Kidney (tissue), 14 donors: Measurements from ENCODE around the gene SYNGR1. TPM values are rescaled to one million over a fixed set of nuclear protein-coding genes. Genes with fewer than 3 reads are reported as not detected.

ENCODE experiments used
- DNase-seq, 5 donors: peaks; one replicate each; pipeline ENCODE4 v3.0.0-alpha.2; 2013 to 2020
- FAIRE-seq: peaks from 2 replicates; lab custom pipeline; 2012; peaks lifted over from hg19 to GRCh38; lab: Jason Lieb, UNC
- H3K27ac ChIP-seq, 2 donors: one replicate each; pipeline ENCODE4 v1.7.0; 2013; ENCODE audit warnings: low read depth in 2 of 2, low read length in 2 of 2, inconsistent platforms in 1 of 2
- H3K27me3 ChIP-seq: one replicate; pipeline ENCODE4 v1.7.1; 2013; ENCODE audit warnings: low read length, inconsistent platforms; ENCODE audit not compliant: control insufficient read depth, insufficient read depth
- H3K36me3 ChIP-seq, 3 donors: one replicate each; pipeline versions ENCODE4 v1.7.0 to v1.7.1; 2013; ENCODE audit warnings: low read length in 3 of 3, control low read depth in 1 of 3, inconsistent platforms in 1 of 3; ENCODE audit not compliant: insufficient read depth in 3 of 3, control insufficient read depth in 2 of 3
- H3K4me1 ChIP-seq, 3 donors: one replicate each; pipeline versions ENCODE4 v1.7.0 to v1.7.1; 2013; ENCODE audit warnings: low read length in 3 of 3, inconsistent platforms in 1 of 3, low read depth in 1 of 3; ENCODE audit not compliant: control insufficient read depth in 2 of 3, insufficient read depth in 2 of 3
- H3K4me3 ChIP-seq, 3 donors: one replicate each; pipeline versions ENCODE4 v1.7.0 to v1.8.1; 2013; ENCODE audit warnings: low read length in 3 of 3, control low read depth in 1 of 3, inconsistent platforms in 1 of 3
- H3K9ac ChIP-seq, 3 donors: one replicate each; pipeline versions ENCODE4 v1.7.0 to v1.7.1; 2013; ENCODE audit warnings: low read length in 3 of 3, control low read depth in 1 of 3, inconsistent platforms in 1 of 3
- H3K9me3 ChIP-seq, 3 donors: one replicate each; pipeline versions ENCODE4 v1.7.0 to v1.7.1; 2013; ENCODE audit warnings: low read length in 3 of 3, control low read depth in 1 of 3, inconsistent platforms in 1 of 3; ENCODE audit not compliant: control insufficient read depth in 2 of 3, insufficient read depth in 1 of 3
- CTCF ChIP-seq: IDR thresholded peaks from 3 replicates; pipeline ENCODE4 v1.5.1; 2012; ENCODE audit warnings: mild to moderate bottlenecking, moderate library complexity, borderline replicate concordance; ENCODE audit not compliant: insufficient read depth; ENCODE audit errors: extremely low read depth
- intact Hi-C: fragments of 100-400 bp; cut with DNase I; formaldehyde crosslinking; loops from one replicate; pipeline ENCODE4 v1.11.1; 2022
- polyA plus RNA-seq: library from polyadenylated mRNA; stranded (reverse); fragments of 350-450 nt; fragmentation: Illumina TruSeq; extraction: RNeasy Lipid Tissue Mini Kit (QIAGEN cat#74804); gene quantifications from one replicate; pipeline ENCODE4 v1.2.3, GENCODE V29; 2014; ENCODE audit warnings: low read depth, low replicate concordance; ENCODE audit not compliant: insufficient read depth
- total RNA-seq: library from RNA; stranded (reverse); fragmentation: NEBNext Ultra II Directional; extraction: Animal tissue kit (Norgen Biotek cat#: 25700); gene quantifications from one replicate; pipeline ENCODE4 v1.2.1, GENCODE V29; 2021
- donor health status: control.
- donor health status: control.
- donor health status: control.
- donor health status: control.
- donor health status: control.
- donor health status: DM: yes; HTN: yes; CAD: no.
- donor health status: Normal renal cell carcinoma (clear cell type).

The SYNGR1 gene
- total and polyA plus RNA-seq, 2 donors from 2014 or later = 21.5 to 43.0 TPM

DNA sequence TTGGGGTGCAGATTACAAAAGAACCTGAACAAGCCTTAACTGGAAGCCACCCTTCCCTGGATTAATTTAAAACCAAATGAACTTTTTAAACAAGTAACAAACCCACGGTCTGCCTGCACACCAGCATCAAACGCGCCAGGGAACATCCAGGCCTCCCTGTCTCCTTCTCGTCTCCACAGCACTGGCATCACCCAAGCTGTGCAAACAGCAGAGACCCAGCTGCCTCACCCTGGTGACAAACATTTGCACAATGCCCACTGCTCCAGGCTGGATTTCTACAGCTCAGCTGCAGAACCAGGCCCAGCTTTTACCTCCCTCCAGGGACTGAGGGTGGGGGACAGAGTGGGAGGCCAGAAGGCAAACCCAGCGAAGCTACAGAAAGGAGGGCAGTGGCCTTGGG, 37.4 kb upstream of the SYNGR1 start:
- FAIRE-seq (no peak), DNase-seq (no peak)
- no peak overlapping the region for H3K27ac ChIP-seq
- H3K4me1 ChIP-seq = peaks cover 4 to 27% (median 13%) of the 10 kb centered on the region in 3 donors
- no peaks in the 10 kb centered on the region for H3K27me3 ChIP-seq
- no peaks in the 10 kb centered on the region for H3K9me3 ChIP-seq
- no peak overlapping the region for H3K4me3 ChIP-seq
- no peak for TF ChIP-seq CTCF
- intact Hi-C loops = loop anchor here (5.0 kb wide), 1 partner anchor 145 kb away; no protein-coding TSS in a partner anchor
- H3K9ac ChIP-seq = no peak overlapping the region
- H3K36me3 ChIP-seq = peaks cover 14 to 63% (median 47%) of the 10 kb centered on the region in 3 donors

GRCh38 chr22:39313258-39314001, 36.4 kb upstream of the SYNGR1 start:
- Histone ChIP-seq H3K36me3 (peaks cover 19 to 70% (median 48%) of the 10 kb centered on the region in 3 donors), H3K9me3 (no peaks in the 10 kb centered on the region), H3K4me1 (peaks cover 8 to 37% (median 20%) of the 10 kb centered on the region in 3 donors), H3K4me3 (no peak overlapping the region), H3K27me3 (no peaks in the 10 kb centered on the region), H3K9ac (no peak overlapping the region), H3K27ac (no peak overlapping the region)
- DNase-seq (no peak), FAIRE-seq (no peak)
- TF ChIP-seq CTCF = no peak
- intact Hi-C loops = loop anchor here (5.0 kb wide), 1 partner anchor 146 kb away; no protein-coding TSS in a partner anchor

- H3K27ac ChIP-seq = no peak overlapping the region
- H3K9ac ChIP-seq = no peak overlapping the region
- intact Hi-C loops = loop anchor here (5.0 kb wide), 1 partner anchor 147 kb away; no protein-coding TSS in a partner anchor
- no peak for DNase-seq
- H3K36me3 ChIP-seq = peaks cover 19 to 70% (median 48%) of the 10 kb centered on the region in 3 donors
- no peak overlapping the region for H3K4me3 ChIP-seq
- TF ChIP-seq CTCF = no peak
- no peaks in the 10 kb centered on the region for H3K27me3 ChIP-seq
- no peak for FAIRE-seq
- H3K9me3 ChIP-seq = no peaks in the 10 kb centered on the region
- H3K4me1 ChIP-seq = peaks cover 8 to 37% (median 20%) of the 10 kb centered on the region in 3 donors
These were observed 35.4 kb upstream of the SYNGR1 start for GRCh38 chr22:39314251-39314971.
